Measurements from ENCODE around the gene SEMA3E. TPM values are rescaled to one million over a fixed set of nuclear protein-coding genes. Genes with fewer than 3 reads are reported as not detected.
A peak's percentile ranks its signal among the peaks of the same experiment; 100 is the strongest.

The SEMA3E gene
- total RNA-seq, 1 experiment from 2014 or later, result 2.5 TPM

DNA sequence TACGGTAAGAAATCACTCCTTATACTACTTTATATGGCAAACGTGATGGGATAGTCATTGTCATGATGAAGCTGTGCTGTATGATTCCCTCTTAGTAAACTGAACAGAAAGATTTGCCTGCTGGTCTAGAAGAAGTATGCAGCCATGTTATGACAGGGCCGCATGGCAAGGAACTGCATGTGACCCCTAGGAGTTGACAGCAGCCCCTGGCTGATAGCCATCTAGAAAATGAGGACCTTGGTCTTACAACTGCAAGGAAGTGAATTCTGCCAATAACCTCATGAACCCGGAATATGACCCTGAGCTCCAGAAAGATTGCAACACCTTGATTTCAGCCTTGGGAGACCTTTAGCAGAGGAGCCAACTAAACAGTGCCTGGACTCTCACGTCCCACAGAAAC, 193.3 kb downstream of the SEMA3E start (continued):
- TF ChIP-seq RORB (CRISPR knock-in tag; IDR thresholded peaks at IDR 0.05) (no peak), ESRRA (CRISPR knock-in tag; IDR thresholded peaks at IDR 0.05; ENCODE audit: borderline replicate concordance) (no peak)
- TF ChIP-seq, protein P1, sequence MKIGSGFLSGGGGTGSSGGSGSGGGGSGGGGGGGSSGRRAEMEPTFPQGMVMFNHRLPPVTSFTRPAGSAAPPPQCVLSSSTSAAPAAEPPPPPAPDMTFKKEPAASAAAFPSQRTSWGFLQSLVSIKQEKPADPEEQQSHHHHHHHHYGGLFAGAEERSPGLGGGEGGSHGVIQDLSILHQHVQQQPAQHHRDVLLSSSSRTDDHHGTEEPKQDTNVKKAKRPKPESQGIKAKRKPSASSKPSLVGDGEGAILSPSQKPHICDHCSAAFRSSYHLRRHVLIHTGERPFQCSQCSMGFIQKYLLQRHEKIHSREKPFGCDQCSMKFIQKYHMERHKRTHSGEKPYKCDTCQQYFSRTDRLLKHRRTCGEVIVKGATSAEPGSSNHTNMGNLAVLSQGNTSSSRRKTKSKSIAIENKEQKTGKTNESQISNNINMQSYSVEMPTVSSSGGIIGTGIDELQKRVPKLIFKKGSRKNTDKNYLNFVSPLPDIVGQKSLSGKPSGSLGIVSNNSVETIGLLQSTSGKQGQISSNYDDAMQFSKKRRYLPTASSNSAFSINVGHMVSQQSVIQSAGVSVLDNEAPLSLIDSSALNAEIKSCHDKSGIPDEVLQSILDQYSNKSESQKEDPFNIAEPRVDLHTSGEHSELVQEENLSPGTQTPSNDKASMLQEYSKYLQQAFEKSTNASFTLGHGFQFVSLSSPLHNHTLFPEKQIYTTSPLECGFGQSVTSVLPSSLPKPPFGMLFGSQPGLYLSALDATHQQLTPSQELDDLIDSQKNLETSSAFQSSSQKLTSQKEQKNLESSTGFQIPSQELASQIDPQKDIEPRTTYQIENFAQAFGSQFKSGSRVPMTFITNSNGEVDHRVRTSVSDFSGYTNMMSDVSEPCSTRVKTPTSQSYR (CRISPR knock-in tag; IDR thresholded peaks at IDR 0.05), result no peak

DNA sequence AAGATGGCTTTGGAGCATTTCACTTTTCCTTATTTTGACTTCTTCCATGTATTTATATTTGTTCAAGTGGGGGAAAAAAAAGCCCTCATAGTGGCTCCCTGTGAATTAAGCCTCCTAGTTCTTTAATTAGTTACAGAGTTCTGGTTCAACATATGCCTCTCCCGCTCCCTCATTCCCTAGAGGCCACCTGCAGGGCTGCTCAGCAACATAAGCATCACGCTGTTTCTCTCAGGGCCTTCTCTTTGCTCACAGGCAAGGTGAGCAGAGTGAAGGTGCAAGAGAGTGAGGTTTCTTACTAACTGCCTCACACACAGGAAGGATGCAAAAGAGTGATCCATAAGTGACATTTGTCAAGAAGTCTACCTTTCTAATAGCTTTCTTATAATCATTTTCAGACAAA, 196.7 kb downstream of the SEMA3E start:
- Mint-ChIP-seq H3K4me1 (peaks cover 59% of the 10 kb centered on the region), H3K27ac (peak overlapping the region; percentile 93), H3K4me3 (peak overlapping the region; percentile 10; the same call in 1 of the 2 replicates), H3K9me3 (no peaks in the 10 kb centered on the region), H3K36me3 (no peaks in the 10 kb centered on the region), H3K27me3 (ENCODE audit: low read depth) (no peaks in the 10 kb centered on the region)
- CTCF ChIA-PET, result interaction anchor here (1.1 to 1.8 kb wide), 2 partner anchors 23 to 37 kb away, joined by 3 to 6 read pairs; no protein-coding TSS in a partner anchor
- peak; percentile 90 for ATAC-seq
- POLR2A ChIA-PET, result no interaction called here
- no peak for DNase-seq (ENCODE audit: low spot score)
- TF ChIP-seq ZNF423 (CRISPR knock-in tag; IDR thresholded peaks at IDR 0.05) (peak; percentile 52; the same call in 1 of the 2 replicates), TEAD4 (CRISPR knock-in tag; IDR thresholded peaks at IDR 0.05) (no peak)
- TF ChIP-seq, protein P2, sequence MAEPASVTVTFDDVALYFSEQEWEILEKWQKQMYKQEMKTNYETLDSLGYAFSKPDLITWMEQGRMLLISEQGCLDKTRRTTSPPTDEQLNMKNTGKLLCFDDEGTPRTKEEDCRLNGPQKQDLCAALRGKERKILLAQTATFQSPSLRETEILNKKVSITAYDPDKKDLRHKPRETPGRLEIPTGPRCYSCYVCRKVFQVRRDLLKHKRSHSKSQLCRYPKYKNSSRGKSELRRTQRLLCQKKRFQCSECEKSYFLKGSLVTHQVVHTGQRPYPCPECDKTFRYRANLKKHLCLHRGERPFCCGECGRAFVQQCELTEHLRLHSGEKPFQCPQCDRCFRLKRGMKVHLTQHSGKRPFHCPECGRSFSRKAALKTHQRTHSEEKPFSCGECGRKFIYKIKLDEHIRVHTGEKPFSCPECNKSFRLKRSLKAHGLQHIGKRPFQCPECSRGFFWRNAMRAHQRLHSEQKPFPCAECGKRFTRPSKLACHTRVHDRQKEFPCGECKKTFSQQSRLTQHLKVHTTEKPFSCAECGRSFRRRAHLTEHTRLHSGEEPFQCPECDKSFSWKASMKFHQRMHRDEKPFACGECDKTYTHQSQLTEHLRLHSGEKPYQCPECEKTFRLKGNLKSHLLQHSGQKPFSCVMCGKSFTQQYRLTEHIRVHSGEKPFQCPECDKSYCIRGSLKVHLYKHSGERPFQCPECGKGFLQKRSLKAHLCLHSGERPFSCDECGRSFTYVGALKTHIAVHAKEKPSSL (CRISPR knock-in tag; conservative IDR thresholded peaks at IDR 0.05), result no peak
- TF ChIP-seq, protein P3, sequence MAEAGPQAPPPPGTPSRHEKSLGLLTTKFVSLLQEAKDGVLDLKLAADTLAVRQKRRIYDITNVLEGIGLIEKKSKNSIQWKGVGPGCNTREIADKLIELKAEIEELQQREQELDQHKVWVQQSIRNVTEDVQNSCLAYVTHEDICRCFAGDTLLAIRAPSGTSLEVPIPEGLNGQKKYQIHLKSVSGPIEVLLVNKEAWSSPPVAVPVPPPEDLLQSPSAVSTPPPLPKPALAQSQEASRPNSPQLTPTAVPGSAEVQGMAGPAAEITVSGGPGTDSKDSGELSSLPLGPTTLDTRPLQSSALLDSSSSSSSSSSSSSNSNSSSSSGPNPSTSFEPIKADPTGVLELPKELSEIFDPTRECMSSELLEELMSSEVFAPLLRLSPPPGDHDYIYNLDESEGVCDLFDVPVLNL (CRISPR knock-in tag; IDR thresholded peaks at IDR 0.05; ENCODE audit: borderline replicate concordance, low read depth), result no peak
- TF ChIP-seq, protein P4, sequence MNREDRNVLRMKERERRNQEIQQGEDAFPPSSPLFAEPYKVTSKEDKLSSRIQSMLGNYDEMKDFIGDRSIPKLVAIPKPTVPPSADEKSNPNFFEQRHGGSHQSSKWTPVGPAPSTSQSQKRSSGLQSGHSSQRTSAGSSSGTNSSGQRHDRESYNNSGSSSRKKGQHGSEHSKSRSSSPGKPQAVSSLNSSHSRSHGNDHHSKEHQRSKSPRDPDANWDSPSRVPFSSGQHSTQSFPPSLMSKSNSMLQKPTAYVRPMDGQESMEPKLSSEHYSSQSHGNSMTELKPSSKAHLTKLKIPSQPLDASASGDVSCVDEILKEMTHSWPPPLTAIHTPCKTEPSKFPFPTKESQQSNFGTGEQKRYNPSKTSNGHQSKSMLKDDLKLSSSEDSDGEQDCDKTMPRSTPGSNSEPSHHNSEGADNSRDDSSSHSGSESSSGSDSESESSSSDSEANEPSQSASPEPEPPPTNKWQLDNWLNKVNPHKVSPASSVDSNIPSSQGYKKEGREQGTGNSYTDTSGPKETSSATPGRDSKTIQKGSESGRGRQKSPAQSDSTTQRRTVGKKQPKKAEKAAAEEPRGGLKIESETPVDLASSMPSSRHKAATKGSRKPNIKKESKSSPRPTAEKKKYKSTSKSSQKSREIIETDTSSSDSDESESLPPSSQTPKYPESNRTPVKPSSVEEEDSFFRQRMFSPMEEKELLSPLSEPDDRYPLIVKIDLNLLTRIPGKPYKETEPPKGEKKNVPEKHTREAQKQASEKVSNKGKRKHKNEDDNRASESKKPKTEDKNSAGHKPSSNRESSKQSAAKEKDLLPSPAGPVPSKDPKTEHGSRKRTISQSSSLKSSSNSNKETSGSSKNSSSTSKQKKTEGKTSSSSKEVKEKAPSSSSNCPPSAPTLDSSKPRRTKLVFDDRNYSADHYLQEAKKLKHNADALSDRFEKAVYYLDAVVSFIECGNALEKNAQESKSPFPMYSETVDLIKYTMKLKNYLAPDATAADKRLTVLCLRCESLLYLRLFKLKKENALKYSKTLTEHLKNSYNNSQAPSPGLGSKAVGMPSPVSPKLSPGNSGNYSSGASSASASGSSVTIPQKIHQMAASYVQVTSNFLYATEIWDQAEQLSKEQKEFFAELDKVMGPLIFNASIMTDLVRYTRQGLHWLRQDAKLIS (CRISPR knock-in tag; IDR thresholded peaks at IDR 0.05; ENCODE audit: borderline replicate concordance), result no peak

DNA sequence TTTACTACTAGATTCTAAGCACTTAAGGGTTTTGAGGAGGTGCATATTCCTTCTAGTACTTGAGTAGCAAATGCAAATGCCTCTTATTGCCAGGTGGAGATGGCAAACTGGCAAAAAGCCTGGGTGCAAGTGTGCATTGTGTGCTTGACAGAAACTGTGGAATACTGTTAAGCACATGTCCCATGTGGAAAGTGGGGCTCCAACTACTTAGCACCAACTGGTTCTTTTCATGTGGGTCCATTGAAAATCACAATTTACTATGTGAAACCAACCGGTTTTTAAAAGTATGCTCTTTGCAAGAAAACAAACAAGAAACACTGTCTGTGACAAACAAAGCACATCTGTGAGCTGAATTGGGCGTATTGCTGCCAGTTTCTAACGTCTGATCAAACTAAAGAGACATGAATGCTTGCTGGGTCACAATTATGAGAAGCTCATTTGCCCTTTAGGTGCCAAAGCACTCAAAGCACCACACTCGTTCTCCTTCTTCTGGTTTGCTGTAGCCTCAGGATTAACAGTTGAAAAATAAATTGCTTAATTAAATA, 197.4 kb downstream of the SEMA3E start:
- ATAC-seq, result no peak
- Mint-ChIP-seq H3K27me3 (ENCODE audit: low read depth) (no peaks in the 10 kb centered on the region), H3K4me3 (no peak overlapping the region), H3K4me1 (peaks cover 59% of the 10 kb centered on the region), H3K27ac (peak overlapping the region; percentile 93), H3K9me3 (no peaks in the 10 kb centered on the region), H3K36me3 (no peaks in the 10 kb centered on the region)
- DNase-seq (ENCODE audit: low spot score), result no peak
- ChIA-PET POLR2A (no interaction called here), CTCF (interaction anchor here (1.1 to 1.8 kb wide), 2 partner anchors 22 to 36 kb away, joined by 3 to 6 read pairs; no protein-coding TSS in a partner anchor)
- TF ChIP-seq TEAD4 (CRISPR knock-in tag; IDR thresholded peaks at IDR 0.05) (no peak), ZNF396 (CRISPR knock-in tag; IDR thresholded peaks at IDR 0.05; ENCODE audit: borderline replicate concordance) (no peak), HMGA2 (CRISPR knock-in tag; IDR thresholded peaks at IDR 0.05) (no peak), NFE2L1 (CRISPR knock-in tag; IDR thresholded peaks at IDR 0.05) (no peak), ZNF671 (CRISPR knock-in tag; IDR thresholded peaks at IDR 0.05) (no peak)
- TF ChIP-seq, protein P5, sequence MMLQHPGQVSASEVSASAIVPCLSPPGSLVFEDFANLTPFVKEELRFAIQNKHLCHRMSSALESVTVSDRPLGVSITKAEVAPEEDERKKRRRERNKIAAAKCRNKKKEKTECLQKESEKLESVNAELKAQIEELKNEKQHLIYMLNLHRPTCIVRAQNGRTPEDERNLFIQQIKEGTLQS (CRISPR knock-in tag; conservative IDR thresholded peaks at IDR 0.05), result no peak
- TF ChIP-seq, protein P6, sequence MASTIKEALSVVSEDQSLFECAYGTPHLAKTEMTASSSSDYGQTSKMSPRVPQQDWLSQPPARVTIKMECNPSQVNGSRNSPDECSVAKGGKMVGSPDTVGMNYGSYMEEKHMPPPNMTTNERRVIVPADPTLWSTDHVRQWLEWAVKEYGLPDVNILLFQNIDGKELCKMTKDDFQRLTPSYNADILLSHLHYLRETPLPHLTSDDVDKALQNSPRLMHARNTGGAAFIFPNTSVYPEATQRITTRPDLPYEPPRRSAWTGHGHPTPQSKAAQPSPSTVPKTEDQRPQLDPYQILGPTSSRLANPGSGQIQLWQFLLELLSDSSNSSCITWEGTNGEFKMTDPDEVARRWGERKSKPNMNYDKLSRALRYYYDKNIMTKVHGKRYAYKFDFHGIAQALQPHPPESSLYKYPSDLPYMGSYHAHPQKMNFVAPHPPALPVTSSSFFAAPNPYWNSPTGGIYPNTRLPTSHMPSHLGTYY (CRISPR knock-in tag; IDR thresholded peaks at IDR 0.05), result no peak
- TF ChIP-seq, protein P3 (CRISPR knock-in tag; IDR thresholded peaks at IDR 0.05; ENCODE audit: borderline replicate concordance, low read depth), result no peak
- TF ChIP-seq, protein P7, sequence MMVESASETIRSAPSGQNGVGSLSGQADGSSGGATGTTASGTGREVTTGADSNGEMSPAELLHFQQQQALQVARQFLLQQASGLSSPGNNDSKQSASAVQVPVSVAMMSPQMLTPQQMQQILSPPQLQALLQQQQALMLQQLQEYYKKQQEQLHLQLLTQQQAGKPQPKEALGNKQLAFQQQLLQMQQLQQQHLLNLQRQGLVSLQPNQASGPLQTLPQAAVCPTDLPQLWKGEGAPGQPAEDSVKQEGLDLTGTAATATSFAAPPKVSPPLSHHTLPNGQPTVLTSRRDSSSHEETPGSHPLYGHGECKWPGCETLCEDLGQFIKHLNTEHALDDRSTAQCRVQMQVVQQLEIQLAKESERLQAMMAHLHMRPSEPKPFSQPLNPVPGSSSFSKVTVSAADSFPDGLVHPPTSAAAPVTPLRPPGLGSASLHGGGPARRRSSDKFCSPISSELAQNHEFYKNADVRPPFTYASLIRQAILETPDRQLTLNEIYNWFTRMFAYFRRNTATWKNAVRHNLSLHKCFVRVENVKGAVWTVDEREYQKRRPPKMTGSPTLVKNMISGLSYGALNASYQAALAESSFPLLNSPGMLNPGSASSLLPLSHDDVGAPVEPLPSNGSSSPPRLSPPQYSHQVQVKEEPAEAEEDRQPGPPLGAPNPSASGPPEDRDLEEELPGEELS (CRISPR knock-in tag; IDR thresholded peaks at IDR 0.05), result no peak
